K562 (cell line): ENCODE data around the gene ZNF768. TPM values are rescaled to one million over a fixed set of nuclear protein-coding genes. Genes with fewer than 3 reads are reported as not detected.

Source experiments
- ARNT ChIP-seq, 2 experiments: fragments of 450-650 bp; IDR thresholded peaks; 2 replicates each; pipeline ENCODE4 v1.6.1; 2016; ENCODE audit warnings: mild to moderate bottlenecking in 1 of 2
- BMI1 ChIP-seq: fragments of 150-350 bp; IDR thresholded peaks from 2 replicates; pipeline ENCODE4 v1.6.1; 2014; ENCODE audit warnings: low read length
- CREM ChIP-seq: IDR thresholded peaks from 2 replicates; pipeline ENCODE4 v1.6.1; 2014; ENCODE audit warnings: antibody characterized with exemption, low read depth
- CSDE1 ChIP-seq, 2 experiments: fragments of 450-650 bp; IDR thresholded peaks; 2 replicates each; pipeline ENCODE4 v1.6.1; 2016; ENCODE audit warnings: mild to moderate bottlenecking in 1 of 2
- DIDO1 ChIP-seq: fragments of 450-650 bp; IDR thresholded peaks from 2 replicates; pipeline ENCODE4 v1.6.1; 2016; ENCODE audit warnings: low read depth, missing biosample characterization, missing genetic modification characterization
- ELF1 ChIP-seq: fragments of 200-800 bp; sonication (Bioruptor generic); IDR thresholded peaks from 2 replicates; pipeline ENCODE4 v1.6.1; 2016; ENCODE audit warnings: missing genetic modification characterization, missing compliant biosample characterization
- HNRNPL ChIP-seq: fragments of 200-400 bp; formaldehyde crosslinking; IDR thresholded peaks from 2 replicates; pipeline ENCODE4 v1.6.1; 2017; ENCODE audit warnings: low read depth, mild to moderate bottlenecking, low read length
- IFI16 ChIP-seq: fragments of 250-450 bp; sonication (Bioruptor Pico); IDR thresholded peaks from 2 replicates; pipeline ENCODE4 v2.1.2; 2022; ENCODE audit warnings: mild to moderate bottlenecking, inconsistent platforms
- NEUROD1 ChIP-seq: fragments of 150-350 bp; IDR thresholded peaks from 2 replicates; pipeline ENCODE4 v1.6.1; 2014; ENCODE audit warnings: borderline replicate concordance, low read length, low read depth; ENCODE audit not compliant: partially characterized antibody
- PPARD ChIP-seq: fragments of 250-450 bp; sonication (Bioruptor Pico); IDR thresholded peaks from 2 replicates; pipeline ENCODE4 v1.8.0; 2022; ENCODE audit warnings: inconsistent platforms, mild to moderate bottlenecking, moderate library complexity
- SIN3B ChIP-seq: fragments of 450-650 bp; IDR thresholded peaks from 2 replicates; pipeline ENCODE4 v1.6.1; 2017; ENCODE audit warnings: low read depth, mild to moderate bottlenecking, moderate library complexity
- SLC30A9 ChIP-seq: fragments of 250-450 bp; sonication (Bioruptor Pico); IDR thresholded peaks from 2 replicates; pipeline ENCODE4 v1.8.0; 2022; ENCODE audit warnings: mild to moderate bottlenecking, moderate library complexity
- SMAD3 ChIP-seq: fragments of 450-650 bp; formaldehyde crosslinking; conservative IDR thresholded peaks from 2 replicates; pipeline ENCODE4 v1.4.0; 2020; ENCODE audit warnings: mild to moderate bottlenecking
- SREBF1 ChIP-seq: fragments of 150-350 bp; IDR thresholded peaks from 2 replicates; pipeline ENCODE4 v1.6.1; 2014; ENCODE audit warnings: antibody characterized with exemption, low read depth, low read length, borderline replicate concordance
- SUPT5H ChIP-seq: fragments of 450-650 bp; IDR thresholded peaks from 2 replicates; pipeline ENCODE4 v1.6.1; 2016
- TGIF2 ChIP-seq: sonication (generic); formaldehyde crosslinking; IDR thresholded peaks from 2 replicates; pipeline ENCODE4 v1.8.1; 2022; ENCODE audit warnings: mild to moderate bottlenecking, missing genetic modification reagents, moderate library complexity
- ZNF143 ChIP-seq: sonication (generic); formaldehyde crosslinking; IDR thresholded peaks from 2 replicates; pipeline ENCODE4 v1.9.0; 2022; ENCODE audit warnings: mild to moderate bottlenecking, missing genetic modification reagents
- ZNF165 ChIP-seq: fragments of 250-450 bp; sonication (Bioruptor Pico); IDR thresholded peaks from 2 replicates; pipeline ENCODE4 v1.4.0; 2020; ENCODE audit warnings: borderline replicate concordance
- ZNF212 ChIP-seq: fragments of 450-650 bp; formaldehyde crosslinking; IDR thresholded peaks from 2 replicates; pipeline ENCODE4 v1.4.0; 2020; ENCODE audit warnings: mild to moderate bottlenecking
- ZNF583 ChIP-seq: fragments of 250-450 bp; sonication (Bioruptor Pico); IDR thresholded peaks from 2 replicates; pipeline ENCODE4 v1.4.0; 2020
- ZNF764 ChIP-seq: fragments of 250-450 bp; sonication (Bioruptor Pico); IDR thresholded peaks from 2 replicates; pipeline ENCODE4 v1.4.0; 2020; ENCODE audit warnings: low read depth, mild to moderate bottlenecking, moderate library complexity
- polyA plus RNA-seq, 8 experiments: library from polyadenylated mRNA; depleted of rRNA in 4 of 8; stranded (reverse) in 5 of 8; unstranded in 3 of 8; fragments of >200 nt; fragmentation: Nextera tagmentation in 2 of 8; fragmentation: Illumina TruSeq in 1 of 8; extraction: Ambion mirVana in 2 of 8; extraction: Trizol in 1 of 8; gene quantifications; 2 replicates each; pipeline versions ENCODE4 v1.2.1 to v1.2.3, GENCODE V29; 2011 to 2014; ENCODE audit warnings: inconsistent platforms in 1 of 8, missing spikeins in 1 of 8
- total RNA-seq, 7 experiments: library from RNA; depleted of rRNA in 6 of 7; stranded (reverse); fragments of >200 nt in 6 of 7; fragmentation: Illumina TruSeq in 2 of 7; extraction: Trizol in 2 of 7; gene quantifications; 2 replicates each; pipeline versions ENCODE4 v1.2.1 to v1.2.3, GENCODE V29; 2011 to 2021; ENCODE audit warnings: low replicate concordance in 1 of 7
- TF ChIP-seq, protein P1 (sequence below): sonication (generic); formaldehyde crosslinking; IDR thresholded peaks from 2 replicates; pipeline ENCODE4 v1.8.0; 2023; ENCODE audit warnings: mild to moderate bottlenecking, missing genetic modification reagents
- TF ChIP-seq, protein P2 (sequence below): sonication (generic); IDR thresholded peaks from 2 replicates; pipeline ENCODE4 v1.6.1; 2016
- TF ChIP-seq, protein P3 (sequence below): fragments of 450-650 bp; IDR thresholded peaks from 2 replicates; pipeline ENCODE4 v1.6.1; 2017; ENCODE audit warnings: antibody characterized with exemption

ZNF768 gene
- total and polyA plus RNA-seq, 9 of the 15 experiments (the other 6 are each of a cell fraction or from before 2014, with no cell fraction given) = 0.13 to 50.7 (median 26.9) TPM

DNA sequence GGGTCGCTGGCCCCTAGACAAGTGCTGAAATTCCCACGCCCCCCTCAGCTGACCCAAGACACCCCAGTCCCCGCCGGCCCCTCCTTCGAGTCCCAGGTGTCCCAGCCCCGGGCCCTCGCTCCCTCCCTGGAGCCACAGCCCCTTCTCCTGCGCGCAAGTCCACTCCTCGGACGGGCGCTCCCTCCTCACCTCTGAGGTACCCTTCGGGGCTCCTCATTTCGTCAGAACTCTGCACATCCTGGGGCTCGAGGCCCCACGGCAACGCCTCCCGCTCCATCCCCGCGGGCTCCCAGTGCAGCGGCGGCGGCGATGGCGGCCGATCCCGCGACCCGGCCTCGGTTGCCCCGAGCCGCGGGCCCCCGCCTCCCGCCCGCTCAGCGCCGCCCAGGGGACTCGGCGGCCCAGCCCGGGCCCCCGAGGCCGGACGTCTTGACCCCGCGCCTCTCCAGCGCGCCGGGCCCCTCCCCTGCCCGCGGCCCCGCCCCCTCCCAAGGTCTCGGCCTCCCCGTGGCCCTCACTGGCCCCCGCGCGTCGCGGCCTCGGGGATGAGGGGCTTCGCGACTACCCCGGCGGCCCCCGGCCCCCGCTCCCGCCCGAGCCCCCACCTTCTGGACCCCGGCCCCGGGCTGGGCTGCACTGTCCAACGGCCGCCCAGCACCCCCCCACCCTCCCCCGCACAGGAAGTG is at the start of gene ZNF768 (continued):
- TF ChIP-seq, protein P1, sequence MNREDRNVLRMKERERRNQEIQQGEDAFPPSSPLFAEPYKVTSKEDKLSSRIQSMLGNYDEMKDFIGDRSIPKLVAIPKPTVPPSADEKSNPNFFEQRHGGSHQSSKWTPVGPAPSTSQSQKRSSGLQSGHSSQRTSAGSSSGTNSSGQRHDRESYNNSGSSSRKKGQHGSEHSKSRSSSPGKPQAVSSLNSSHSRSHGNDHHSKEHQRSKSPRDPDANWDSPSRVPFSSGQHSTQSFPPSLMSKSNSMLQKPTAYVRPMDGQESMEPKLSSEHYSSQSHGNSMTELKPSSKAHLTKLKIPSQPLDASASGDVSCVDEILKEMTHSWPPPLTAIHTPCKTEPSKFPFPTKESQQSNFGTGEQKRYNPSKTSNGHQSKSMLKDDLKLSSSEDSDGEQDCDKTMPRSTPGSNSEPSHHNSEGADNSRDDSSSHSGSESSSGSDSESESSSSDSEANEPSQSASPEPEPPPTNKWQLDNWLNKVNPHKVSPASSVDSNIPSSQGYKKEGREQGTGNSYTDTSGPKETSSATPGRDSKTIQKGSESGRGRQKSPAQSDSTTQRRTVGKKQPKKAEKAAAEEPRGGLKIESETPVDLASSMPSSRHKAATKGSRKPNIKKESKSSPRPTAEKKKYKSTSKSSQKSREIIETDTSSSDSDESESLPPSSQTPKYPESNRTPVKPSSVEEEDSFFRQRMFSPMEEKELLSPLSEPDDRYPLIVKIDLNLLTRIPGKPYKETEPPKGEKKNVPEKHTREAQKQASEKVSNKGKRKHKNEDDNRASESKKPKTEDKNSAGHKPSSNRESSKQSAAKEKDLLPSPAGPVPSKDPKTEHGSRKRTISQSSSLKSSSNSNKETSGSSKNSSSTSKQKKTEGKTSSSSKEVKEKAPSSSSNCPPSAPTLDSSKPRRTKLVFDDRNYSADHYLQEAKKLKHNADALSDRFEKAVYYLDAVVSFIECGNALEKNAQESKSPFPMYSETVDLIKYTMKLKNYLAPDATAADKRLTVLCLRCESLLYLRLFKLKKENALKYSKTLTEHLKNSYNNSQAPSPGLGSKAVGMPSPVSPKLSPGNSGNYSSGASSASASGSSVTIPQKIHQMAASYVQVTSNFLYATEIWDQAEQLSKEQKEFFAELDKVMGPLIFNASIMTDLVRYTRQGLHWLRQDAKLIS (CRISPR knock-in tag) = no peak
- TF ChIP-seq IFI16 (CRISPR knock-in tag) (no peak), ZNF143 (CRISPR knock-in tag) (no peak), SMAD3 (CRISPR knock-in tag) (no peak), CREM (no peak; the same call in 1 of the 2 replicates), BMI1 (no peak), PPARD (CRISPR knock-in tag) (no peak), ARNT (IDR thresholded peaks at IDR 0.05) (no peak), ZNF165 (CRISPR knock-in tag) (no peak), NEUROD1 (no peak), ZNF764 (CRISPR knock-in tag) (no peak), ELF1 (tag) (no peak), SLC30A9 (CRISPR knock-in tag) (no peak), HNRNPL (no peak), SREBF1 (no peak), CSDE1 (IDR thresholded peaks at IDR 0.05) (no peak), SUPT5H (0 out of 2 replicates have a peak, but pooled peaks have one; percentile 7), ZNF212 (no peak), SIN3B (peak; percentile 67; the same call in 1 of the 2 replicates), ZNF583 (CRISPR knock-in tag) (no peak), TGIF2 (CRISPR knock-in tag) (no peak), DIDO1 (tag) (no peak)
- TF ChIP-seq, protein P2, sequence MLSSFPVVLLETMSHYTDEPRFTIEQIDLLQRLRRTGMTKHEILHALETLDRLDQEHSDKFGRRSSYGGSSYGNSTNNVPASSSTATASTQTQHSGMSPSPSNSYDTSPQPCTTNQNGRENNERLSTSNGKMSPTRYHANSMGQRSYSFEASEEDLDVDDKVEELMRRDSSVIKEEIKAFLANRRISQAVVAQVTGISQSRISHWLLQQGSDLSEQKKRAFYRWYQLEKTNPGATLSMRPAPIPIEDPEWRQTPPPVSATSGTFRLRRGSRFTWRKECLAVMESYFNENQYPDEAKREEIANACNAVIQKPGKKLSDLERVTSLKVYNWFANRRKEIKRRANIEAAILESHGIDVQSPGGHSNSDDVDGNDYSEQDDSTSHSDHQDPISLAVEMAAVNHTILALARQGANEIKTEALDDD = no peak
- TF ChIP-seq, protein P3, sequence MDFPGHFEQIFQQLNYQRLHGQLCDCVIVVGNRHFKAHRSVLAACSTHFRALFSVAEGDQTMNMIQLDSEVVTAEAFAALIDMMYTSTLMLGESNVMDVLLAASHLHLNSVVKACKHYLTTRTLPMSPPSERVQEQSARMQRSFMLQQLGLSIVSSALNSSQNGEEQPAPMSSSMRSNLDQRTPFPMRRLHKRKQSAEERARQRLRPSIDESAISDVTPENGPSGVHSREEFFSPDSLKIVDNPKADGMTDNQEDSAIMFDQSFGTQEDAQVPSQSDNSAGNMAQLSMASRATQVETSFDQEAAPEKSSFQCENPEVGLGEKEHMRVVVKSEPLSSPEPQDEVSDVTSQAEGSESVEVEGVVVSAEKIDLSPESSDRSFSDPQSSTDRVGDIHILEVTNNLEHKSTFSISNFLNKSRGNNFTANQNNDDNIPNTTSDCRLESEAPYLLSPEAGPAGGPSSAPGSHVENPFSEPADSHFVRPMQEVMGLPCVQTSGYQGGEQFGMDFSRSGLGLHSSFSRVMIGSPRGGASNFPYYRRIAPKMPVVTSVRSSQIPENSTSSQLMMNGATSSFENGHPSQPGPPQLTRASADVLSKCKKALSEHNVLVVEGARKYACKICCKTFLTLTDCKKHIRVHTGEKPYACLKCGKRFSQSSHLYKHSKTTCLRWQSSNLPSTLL = no peak
